HEK293 (cell line): ENCODE data around the gene ANKS6.

ENCODE experiments used
- CTCF ChIP-seq: fragments of 450-650 bp; formaldehyde crosslinking; IDR thresholded peaks from 2 replicates; pipeline ENCODE4 v1.5.1; 2016; ENCODE audit warnings: missing biosample characterization, missing genetic modification characterization
- REPIN1 ChIP-seq: fragments of 450-650 bp; formaldehyde crosslinking; IDR thresholded peaks from 2 replicates; pipeline ENCODE4 v1.5.1; 2017; ENCODE audit warnings: missing biosample characterization, missing genetic modification characterization, low read depth
- ZBTB10 ChIP-seq: fragments of 450-650 bp; formaldehyde crosslinking; IDR thresholded peaks from 2 replicates; pipeline ENCODE4 v1.5.1; 2016; ENCODE audit warnings: missing biosample characterization, missing genetic modification characterization
- ZBTB8A ChIP-seq: fragments of 450-650 bp; formaldehyde crosslinking; IDR thresholded peaks from 2 replicates; pipeline ENCODE4 v1.5.1; 2016; ENCODE audit warnings: missing biosample characterization, missing genetic modification characterization
- ZNF488 ChIP-seq: fragments of 450-650 bp; formaldehyde crosslinking; IDR thresholded peaks from 2 replicates; pipeline ENCODE4 v1.5.1; 2016; ENCODE audit warnings: missing biosample characterization, missing genetic modification characterization

GRCh38 chr9:98780059-98780749 is 16.2 kb downstream of the ANKS6 start:
- TF ChIP-seq ZBTB10 (tag by site-specific recombination) (no peak), ZNF488 (tag by site-specific recombination) (no peak), CTCF (tag by site-specific recombination) (no peak), ZBTB8A (no peak), REPIN1 (tag by site-specific recombination) (no peak)
